Lower leg skin (tissue), 4 donors: ENCODE data around the gene GBE1. TPM values are rescaled to one million over a fixed set of nuclear protein-coding genes. Genes with fewer than 3 reads are reported as not detected.

ENCODE experiments used
- DNase-seq, 2 donors: peaks; one replicate each; pipeline ENCODE4 v3.0.0-alpha.2; 2019; ENCODE audit warnings: low spot score in 2 of 2
- H3K4me3 ChIP-seq: fragments of 200-600 bp; sonication (generic); 2 replicates; pipeline ENCODE4 v1.5.1; 2017; ENCODE audit warnings: mild to moderate bottlenecking, low read depth; ENCODE audit not compliant: poor library complexity, severe bottlenecking
- POLR2A ChIP-seq, 2 donors: fragments of 450-650 bp; IDR thresholded peaks; one replicate each; pipeline ENCODE4 v1.6.1; 2016 to 2017; ENCODE audit warnings: antibody characterized with exemption in 2 of 2, mild to moderate bottlenecking in 1 of 2, moderate library complexity in 1 of 2
- WGBS, 2 donors: methylation state at CpG; one replicate each; pipeline ENCODE4 v1.1.5; 2018; 5-methylcytosine and 5-hydroxymethylcytosine counted together
- intact Hi-C: fragments of 100-400 bp; cut with DNase I; formaldehyde crosslinking; loops from one replicate; pipeline ENCODE4 v1.15.0; 2023; ENCODE audit warnings: low total_unique reads
- total RNA-seq, 4 donors: library from RNA; depleted of rRNA; stranded (reverse); fragments of >200 nt; gene quantifications; one replicate each; pipeline ENCODE4 v1.1.0, GENCODE V29; 2016
- TF ChIP-seq, protein P1 (sequence below), 3 donors: fragments of 450-650 bp; IDR thresholded peaks; one replicate each; pipeline ENCODE4 v1.5.1; 2016; ENCODE audit warnings: antibody characterized with exemption in 3 of 3, mild to moderate bottlenecking in 3 of 3, moderate library complexity in 2 of 3

GBE1 gene
- total RNA-seq, 4 donors from 2014 or later = 13.5 to 21.7 (median 15.8) TPM

DNA sequence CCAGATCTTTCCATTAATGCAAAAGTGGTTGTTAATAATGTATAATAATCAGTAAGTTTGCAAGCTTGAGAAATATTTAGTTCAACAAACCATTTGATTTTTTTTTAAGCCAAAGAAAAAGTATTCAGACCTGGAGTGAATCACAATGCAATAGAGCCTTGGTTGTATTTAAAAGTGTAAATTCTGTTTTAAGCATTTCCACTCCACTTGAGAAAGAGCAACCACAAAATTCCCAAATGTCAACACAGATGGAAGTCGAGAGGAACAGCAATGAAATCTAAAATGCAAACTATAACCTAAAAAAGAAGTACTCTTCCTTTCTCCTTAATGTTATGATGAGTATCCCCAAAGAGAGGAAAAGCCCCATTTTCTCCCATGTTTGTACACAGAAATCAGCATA, 20.2 kb downstream of the GBE1 start:
- TF ChIP-seq, protein P1, sequence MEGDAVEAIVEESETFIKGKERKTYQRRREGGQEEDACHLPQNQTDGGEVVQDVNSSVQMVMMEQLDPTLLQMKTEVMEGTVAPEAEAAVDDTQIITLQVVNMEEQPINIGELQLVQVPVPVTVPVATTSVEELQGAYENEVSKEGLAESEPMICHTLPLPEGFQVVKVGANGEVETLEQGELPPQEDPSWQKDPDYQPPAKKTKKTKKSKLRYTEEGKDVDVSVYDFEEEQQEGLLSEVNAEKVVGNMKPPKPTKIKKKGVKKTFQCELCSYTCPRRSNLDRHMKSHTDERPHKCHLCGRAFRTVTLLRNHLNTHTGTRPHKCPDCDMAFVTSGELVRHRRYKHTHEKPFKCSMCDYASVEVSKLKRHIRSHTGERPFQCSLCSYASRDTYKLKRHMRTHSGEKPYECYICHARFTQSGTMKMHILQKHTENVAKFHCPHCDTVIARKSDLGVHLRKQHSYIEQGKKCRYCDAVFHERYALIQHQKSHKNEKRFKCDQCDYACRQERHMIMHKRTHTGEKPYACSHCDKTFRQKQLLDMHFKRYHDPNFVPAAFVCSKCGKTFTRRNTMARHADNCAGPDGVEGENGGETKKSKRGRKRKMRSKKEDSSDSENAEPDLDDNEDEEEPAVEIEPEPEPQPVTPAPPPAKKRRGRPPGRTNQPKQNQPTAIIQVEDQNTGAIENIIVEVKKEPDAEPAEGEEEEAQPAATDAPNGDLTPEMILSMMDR (IDR thresholded peaks at IDR 0.05) = no peak
- no peak for DNase-seq
- intact Hi-C loops = no loop called here
- no peak overlapping the region for H3K4me3 ChIP-seq
- 53 to 83% methylated on average over 1 of the region's 1 CpG for WGBS, 2 donors

- intact Hi-C loops = no loop called here
- no peak for DNase-seq
- H3K4me3 ChIP-seq = no peak overlapping the region
- TF ChIP-seq, protein P1 (IDR thresholded peaks at IDR 0.05) = no peak
- no peak for TF ChIP-seq POLR2A (IDR thresholded peaks at IDR 0.05)
- WGBS, 2 donors = 46 to 79% methylated on average over 1 of the region's 1 CpG
These were observed 20.7 kb downstream of the GBE1 start for GRCh38 chr3:81740731-81741130.

GRCh38 chr3:81735334-81735733, 26.1 kb downstream of the GBE1 start:
- H3K4me3 ChIP-seq = no peak overlapping the region
- TF ChIP-seq, protein P1 (IDR thresholded peaks at IDR 0.05) = no peak
- TF ChIP-seq POLR2A (IDR thresholded peaks at IDR 0.05) = no peak
- WGBS, 2 donors = 85 to 96% methylated on average over 5 of the region's 5 CpGs
- intact Hi-C loops = no loop called here
- DNase-seq = no peak

GRCh38 chr3:81734742-81735141, 26.7 kb downstream of the GBE1 start:
- TF ChIP-seq, protein P1 (IDR thresholded peaks at IDR 0.05) = no peak
- TF ChIP-seq POLR2A (IDR thresholded peaks at IDR 0.05) = no peak
- no peak overlapping the region for H3K4me3 ChIP-seq
- 60 to 78% methylated on average over 1 of the region's 1 CpG for WGBS, 2 donors
- intact Hi-C loops = no loop called here
- no peak for DNase-seq

DNA sequence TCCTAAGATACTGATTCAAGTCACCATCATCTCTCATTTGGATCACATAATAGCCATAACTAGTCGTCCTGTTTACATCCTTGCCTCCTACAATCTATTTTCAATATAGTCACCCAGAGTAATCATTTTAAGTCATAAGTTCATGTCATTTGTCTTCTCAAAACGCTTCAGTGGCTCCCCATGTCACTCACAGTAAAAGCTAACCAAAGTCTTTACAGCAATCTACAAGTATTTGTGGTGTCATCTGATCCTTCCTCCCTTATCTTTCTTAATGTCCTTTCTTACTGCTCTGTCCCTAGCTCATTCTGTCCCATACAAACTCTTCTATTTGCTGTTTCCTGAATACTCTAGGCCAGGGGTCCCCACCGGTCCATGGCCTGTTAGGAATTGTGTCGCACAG, 28.8 kb downstream of the GBE1 start:
- H3K4me3 ChIP-seq = no peak overlapping the region
- whole genome bisulfite sequencing, 2 donors = 91 to 92% methylated on average over 4 of the region's 4 CpGs
- DNase-seq = no peak
- TF ChIP-seq, protein P1 (IDR thresholded peaks at IDR 0.05) = no peak
- TF ChIP-seq POLR2A (IDR thresholded peaks at IDR 0.05) = no peak
- intact Hi-C loops = no loop called here

- intact Hi-C loops = no loop called here
- no peak for TF ChIP-seq POLR2A (IDR thresholded peaks at IDR 0.05)
- TF ChIP-seq, protein P1 (IDR thresholded peaks at IDR 0.05) = no peak
- H3K4me3 ChIP-seq = no peak overlapping the region
- WGBS, 2 donors = 86 to 87% methylated on average over 2 of the region's 2 CpGs
- DNase-seq = no peak
These were observed 32.5 kb downstream of the GBE1 start for GRCh38 chr3:81728766-81729544.
